Esophagus (tissue), 2 donors: Measurements from ENCODE around the gene UBE3B. TPM values are rescaled to one million over a fixed set of nuclear protein-coding genes. Genes with fewer than 3 reads are reported as not detected.

Experiments
- H3K27ac ChIP-seq, 2 donors: one replicate each; pipeline ENCODE4 v1.5.1; 2013; ENCODE audit warnings: low read depth in 2 of 2, mild to moderate bottlenecking in 2 of 2, inconsistent platforms in 1 of 2, low read length in 1 of 2, moderate library complexity in 1 of 2
- H3K27me3 ChIP-seq, 2 donors: one replicate each; pipeline ENCODE4 v1.6.1; 2013; ENCODE audit warnings: low read length in 2 of 2, control low read depth in 1 of 2, mild to moderate bottlenecking in 1 of 2; ENCODE audit not compliant: insufficient read depth in 2 of 2, control insufficient read depth in 1 of 2
- H3K36me3 ChIP-seq, 2 donors: one replicate each; pipeline ENCODE4 v1.6.1; 2013; ENCODE audit warnings: low read length in 1 of 2; ENCODE audit not compliant: control insufficient read depth in 2 of 2, insufficient read depth in 2 of 2
- H3K4me1 ChIP-seq, 2 donors: one replicate each; pipeline ENCODE4 v1.6.1; 2013; ENCODE audit warnings: low read length in 1 of 2; ENCODE audit not compliant: control insufficient read depth in 2 of 2, insufficient read depth in 2 of 2
- H3K4me3 ChIP-seq, 2 donors: one replicate each; pipeline ENCODE4 v1.5.1; 2013; ENCODE audit warnings: low read length in 2 of 2, mild to moderate bottlenecking in 2 of 2, low read depth in 1 of 2, moderate library complexity in 1 of 2
- H3K9me3 ChIP-seq, 2 donors: one replicate each; pipeline ENCODE4 v1.6.1; 2013; ENCODE audit warnings: mild to moderate bottlenecking in 2 of 2, low read depth in 1 of 2, low read length in 1 of 2, moderate library complexity in 1 of 2; ENCODE audit not compliant: control insufficient read depth in 2 of 2, insufficient read depth in 1 of 2
- WGBS, 2 donors: extraction: QIAGEN DNeasy Blood & Tissue Kit; methylation state at CpG; one replicate each; pipeline ENCODE4 v1.1.7; 2013; 5-methylcytosine and 5-hydroxymethylcytosine counted together
- polyA plus RNA-seq, 2 donors: library from polyadenylated mRNA; stranded (reverse); fragments of 200-250 nt; gene quantifications; one replicate each; pipeline ENCODE4 v1.2.3, GENCODE V29; 2013
- donor health status: healthy with polysubstance abuse.
- donor health status: Bipolar disorder and iron deficiency.

UBE3B gene
- polyA plus RNA-seq, 2 donors: 12.6 to 14.0 TPM

- no peaks in the 10 kb centered on the region for H3K27me3 ChIP-seq
- H3K4me1 ChIP-seq: no peaks in the 10 kb centered on the region
- H3K9me3 ChIP-seq: no peaks in the 10 kb centered on the region
- no peak overlapping the region for H3K27ac ChIP-seq
- peaks cover 45 to 49% of the 10 kb centered on the region in 2 donors for H3K36me3 ChIP-seq
- no peak overlapping the region for H3K4me3 ChIP-seq
- WGBS, 2 donors: 88 to 91% methylated on average over 7 of the region's 7 CpGs
Observed at GRCh38 chr12:109488051-109488665, 10.7 kb downstream of the UBE3B start.

GRCh38 chr12:109489016-109489954, 11.9 kb downstream of the UBE3B start:
- Histone ChIP-seq H3K27me3 (no peaks in the 10 kb centered on the region), H3K36me3 (peaks cover 41 to 50% of the 10 kb centered on the region in 2 donors), H3K27ac (no peak overlapping the region), H3K9me3 (no peaks in the 10 kb centered on the region), H3K4me3 (no peak overlapping the region), H3K4me1 (no peaks in the 10 kb centered on the region)
- 94% methylated on average over 14 of the region's 14 CpGs for WGBS, 2 donors

GRCh38 chr12:109489955-109490565, 12.6 kb downstream of the UBE3B start:
- 89 to 91% methylated on average over 1 of the region's 1 CpG for WGBS, 2 donors
- no peaks in the 10 kb centered on the region for H3K27me3 ChIP-seq
- no peaks in the 10 kb centered on the region for H3K9me3 ChIP-seq
- H3K4me1 ChIP-seq: no peaks in the 10 kb centered on the region
- no peak overlapping the region for H3K27ac ChIP-seq
- no peak overlapping the region for H3K4me3 ChIP-seq
- H3K36me3 ChIP-seq: peaks cover 41 to 53% of the 10 kb centered on the region in 2 donors

GRCh38 chr12:109491671-109492070, 14.2 kb downstream of the UBE3B start:
- no peaks in the 10 kb centered on the region for H3K4me1 ChIP-seq
- no peak overlapping the region for H3K4me3 ChIP-seq
- 93 to 95% methylated on average over 4 of the region's 4 CpGs for WGBS, 2 donors
- no peaks in the 10 kb centered on the region for H3K9me3 ChIP-seq
- H3K36me3 ChIP-seq: peaks cover 30 to 41% of the 10 kb centered on the region in 2 donors
- no peaks in the 10 kb centered on the region for H3K27me3 ChIP-seq
- H3K27ac ChIP-seq: no peak overlapping the region

- no peak overlapping the region for H3K4me3 ChIP-seq
- H3K9me3 ChIP-seq: no peaks in the 10 kb centered on the region
- no peaks in the 10 kb centered on the region for H3K27me3 ChIP-seq
- 91 to 93% methylated on average over 5 of the region's 5 CpGs for WGBS, 2 donors
- no peak overlapping the region for H3K27ac ChIP-seq
- H3K4me1 ChIP-seq: no peaks in the 10 kb centered on the region
- peaks cover 24 to 34% of the 10 kb centered on the region in 2 donors for H3K36me3 ChIP-seq
Observed at GRCh38 chr12:109492371-109492770, 14.9 kb downstream of the UBE3B start.

- Histone ChIP-seq H3K4me1 (no peaks in the 10 kb centered on the region), H3K36me3 (peaks cover 28 to 32% of the 10 kb centered on the region in 2 donors), H3K4me3 (no peak overlapping the region), H3K9me3 (no peaks in the 10 kb centered on the region), H3K27me3 (no peaks in the 10 kb centered on the region), H3K27ac (no peak overlapping the region)
Observed at GRCh38 chr12:109493090-109493489, 15.7 kb downstream of the UBE3B start.

GRCh38 chr12:109493938-109494337, 16.5 kb downstream of the UBE3B start:
- no peaks in the 10 kb centered on the region for H3K9me3 ChIP-seq
- H3K36me3 ChIP-seq: peaks cover 27 to 28% of the 10 kb centered on the region in 2 donors
- no peaks in the 10 kb centered on the region for H3K27me3 ChIP-seq
- no peak overlapping the region for H3K4me3 ChIP-seq
- H3K4me1 ChIP-seq: no peaks in the 10 kb centered on the region
- no peak overlapping the region for H3K27ac ChIP-seq
- WGBS, 2 donors: 96 to 97% methylated on average over 1 of the region's 1 CpG

- Histone ChIP-seq H3K4me3 (no peak overlapping the region), H3K4me1 (no peaks in the 10 kb centered on the region), H3K27me3 (no peaks in the 10 kb centered on the region), H3K36me3 (peaks cover 22 to 28% of the 10 kb centered on the region in 2 donors), H3K9me3 (no peaks in the 10 kb centered on the region), H3K27ac (no peak overlapping the region)
- WGBS, 2 donors: 93 to 96% methylated on average over 7 of the region's 7 CpGs
Observed at GRCh38 chr12:109494348-109494881, 17.0 kb downstream of the UBE3B start.

- H3K9me3 ChIP-seq: no peaks in the 10 kb centered on the region
- H3K4me1 ChIP-seq: no peaks in the 10 kb centered on the region
- H3K36me3 ChIP-seq: peaks cover 16 to 25% of the 10 kb centered on the region in 2 donors
- H3K27ac ChIP-seq: no peak overlapping the region
- no peak overlapping the region for H3K4me3 ChIP-seq
- no peaks in the 10 kb centered on the region for H3K27me3 ChIP-seq
Observed at GRCh38 chr12:109495012-109495411, 17.6 kb downstream of the UBE3B start.
